ENCODE results near the gene CMC2.

Gene CMC2

DNA sequence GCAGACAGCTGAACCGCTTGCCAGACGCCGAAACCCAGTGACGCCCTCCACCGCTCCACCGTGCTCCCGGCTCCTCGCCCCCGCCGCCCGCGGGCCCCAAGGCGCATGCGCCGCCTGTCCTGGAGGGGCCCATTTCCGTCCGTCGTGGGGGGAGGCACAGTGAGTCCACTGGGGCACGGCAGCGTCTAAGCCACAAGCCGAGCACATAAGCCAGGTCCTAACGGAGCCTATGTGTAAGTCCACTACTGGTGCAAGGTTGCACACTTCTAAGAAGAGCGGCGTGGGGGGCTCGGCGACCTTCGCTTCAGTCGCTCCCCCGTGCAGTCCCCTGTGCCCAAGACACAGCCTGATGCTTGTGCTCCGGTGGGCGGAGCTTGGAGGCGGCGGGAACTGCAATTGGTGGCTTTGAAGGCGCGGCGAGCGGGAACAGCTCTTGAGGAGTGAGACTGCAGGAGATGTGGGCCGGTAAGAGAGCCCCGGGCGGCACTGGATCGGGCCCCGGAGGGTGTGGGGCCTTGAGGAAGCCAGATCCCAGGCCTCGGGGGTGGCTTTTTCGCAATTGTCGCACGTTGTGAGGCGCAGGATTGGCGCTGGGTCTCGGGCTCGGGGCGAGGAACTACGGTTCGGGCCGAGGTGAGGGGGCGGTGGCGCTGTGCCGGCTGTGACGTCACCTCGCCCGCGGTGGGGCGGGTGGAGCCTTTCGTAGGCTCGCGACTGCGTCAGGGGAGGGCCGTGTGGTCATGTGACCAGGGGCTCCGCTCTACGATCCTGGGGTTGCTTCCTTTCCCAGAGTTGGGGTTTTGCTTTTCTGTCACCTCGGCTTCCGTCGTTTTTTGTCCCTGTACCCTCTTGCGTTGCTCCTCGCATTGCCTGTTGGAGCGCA, at the start of gene CMC2, which contains the start of gene CENPN:
TSS of gene CMC2 (minus strand) at position 73 of the 883 bp plus-strand sequence. CDS start 9,491 bp downstream, outside the sequence.
TSS of gene CENPN (plus strand) at position 402 of the 883 bp plus-strand sequence. CDS start 4,726 bp downstream, outside the sequence.
- 0 out of 2 replicates have a peak, but pooled peaks have one; percentile 35 for TF ChIP-seq ZBTB7A (IDR thresholded peaks at IDR 0.05; ENCODE audit: low read depth)
- peak; percentile 96 for TF ChIP-seq USF1 (IDR thresholded peaks at IDR 0.05)
- TF ChIP-seq TCF12 (IDR thresholded peaks at IDR 0.05; ENCODE audit: low read depth) = peak; percentile 38; the same call in 1 of the 2 replicates
- no peak for TF ChIP-seq CEBPB (IDR thresholded peaks at IDR 0.05)
- TF ChIP-seq, protein P1, sequence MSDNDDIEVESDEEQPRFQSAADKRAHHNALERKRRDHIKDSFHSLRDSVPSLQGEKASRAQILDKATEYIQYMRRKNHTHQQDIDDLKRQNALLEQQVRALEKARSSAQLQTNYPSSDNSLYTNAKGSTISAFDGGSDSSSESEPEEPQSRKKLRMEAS (IDR thresholded peaks at IDR 0.05) = peak; percentile 59
- peak; percentile 62; the same call in 1 of the 2 replicates for TF ChIP-seq EP300 (IDR thresholded peaks at IDR 0.05; ENCODE audit: borderline replicate concordance)
- peak; percentile 22; the same call in 1 of the 2 replicates for TF ChIP-seq NFIC (IDR thresholded peaks at IDR 0.05)
- 0 out of 2 replicates have a peak, but pooled peaks have one; percentile 25 for TF ChIP-seq YY1 (IDR thresholded peaks at IDR 0.05; ENCODE audit: low read depth)
- TF ChIP-seq TAF1 (IDR thresholded peaks at IDR 0.05; ENCODE audit: low read depth) = peak; percentile 88
- TF ChIP-seq, protein P2, sequence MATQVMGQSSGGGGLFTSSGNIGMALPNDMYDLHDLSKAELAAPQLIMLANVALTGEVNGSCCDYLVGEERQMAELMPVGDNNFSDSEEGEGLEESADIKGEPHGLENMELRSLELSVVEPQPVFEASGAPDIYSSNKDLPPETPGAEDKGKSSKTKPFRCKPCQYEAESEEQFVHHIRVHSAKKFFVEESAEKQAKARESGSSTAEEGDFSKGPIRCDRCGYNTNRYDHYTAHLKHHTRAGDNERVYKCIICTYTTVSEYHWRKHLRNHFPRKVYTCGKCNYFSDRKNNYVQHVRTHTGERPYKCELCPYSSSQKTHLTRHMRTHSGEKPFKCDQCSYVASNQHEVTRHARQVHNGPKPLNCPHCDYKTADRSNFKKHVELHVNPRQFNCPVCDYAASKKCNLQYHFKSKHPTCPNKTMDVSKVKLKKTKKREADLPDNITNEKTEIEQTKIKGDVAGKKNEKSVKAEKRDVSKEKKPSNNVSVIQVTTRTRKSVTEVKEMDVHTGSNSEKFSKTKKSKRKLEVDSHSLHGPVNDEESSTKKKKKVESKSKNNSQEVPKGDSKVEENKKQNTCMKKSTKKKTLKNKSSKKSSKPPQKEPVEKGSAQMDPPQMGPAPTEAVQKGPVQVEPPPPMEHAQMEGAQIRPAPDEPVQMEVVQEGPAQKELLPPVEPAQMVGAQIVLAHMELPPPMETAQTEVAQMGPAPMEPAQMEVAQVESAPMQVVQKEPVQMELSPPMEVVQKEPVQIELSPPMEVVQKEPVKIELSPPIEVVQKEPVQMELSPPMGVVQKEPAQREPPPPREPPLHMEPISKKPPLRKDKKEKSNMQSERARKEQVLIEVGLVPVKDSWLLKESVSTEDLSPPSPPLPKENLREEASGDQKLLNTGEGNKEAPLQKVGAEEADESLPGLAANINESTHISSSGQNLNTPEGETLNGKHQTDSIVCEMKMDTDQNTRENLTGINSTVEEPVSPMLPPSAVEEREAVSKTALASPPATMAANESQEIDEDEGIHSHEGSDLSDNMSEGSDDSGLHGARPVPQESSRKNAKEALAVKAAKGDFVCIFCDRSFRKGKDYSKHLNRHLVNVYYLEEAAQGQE (IDR thresholded peaks at IDR 0.05; ENCODE audit: low read depth) = no peak
- peak; percentile 64; the same call in 1 of the 2 replicates for TF ChIP-seq CREB1 (IDR thresholded peaks at IDR 0.05; ENCODE audit: low read depth)
- TF ChIP-seq FOXM1 (IDR thresholded peaks at IDR 0.05; ENCODE audit: borderline replicate concordance, low read depth) = peak; percentile 80
- TF ChIP-seq TEAD4 (IDR thresholded peaks at IDR 0.05) = no peak
- TF ChIP-seq EGR1 (IDR thresholded peaks at IDR 0.05) = peak; percentile 81
- no peak for TF ChIP-seq RAD21 (IDR thresholded peaks at IDR 0.05; ENCODE audit: low read depth)

- TF ChIP-seq CREB1 (IDR thresholded peaks at IDR 0.05; ENCODE audit: low read depth) (no peak), ZBTB7A (IDR thresholded peaks at IDR 0.05; ENCODE audit: low read depth) (no peak), EP300 (IDR thresholded peaks at IDR 0.05; ENCODE audit: borderline replicate concordance) (no peak), RAD21 (IDR thresholded peaks at IDR 0.05; ENCODE audit: low read depth) (no peak), USF1 (IDR thresholded peaks at IDR 0.05) (no peak), TAF1 (IDR thresholded peaks at IDR 0.05; ENCODE audit: low read depth) (no peak), NFIC (IDR thresholded peaks at IDR 0.05) (no peak), TEAD4 (IDR thresholded peaks at IDR 0.05) (no peak), CEBPB (IDR thresholded peaks at IDR 0.05) (no peak), YY1 (IDR thresholded peaks at IDR 0.05; ENCODE audit: low read depth) (no peak), TCF12 (IDR thresholded peaks at IDR 0.05; ENCODE audit: low read depth) (no peak), EGR1 (IDR thresholded peaks at IDR 0.05) (no peak), FOXM1 (IDR thresholded peaks at IDR 0.05; ENCODE audit: borderline replicate concordance, low read depth) (no peak)
- TF ChIP-seq, protein P2 (IDR thresholded peaks at IDR 0.05; ENCODE audit: low read depth) = no peak
Observed at GRCh38 chr16:81053761-81054160, 47.1 kb upstream of the CMC2 start.

GRCh38 chr16:81042821-81043220, 36.1 kb upstream of the CMC2 start:
- TF ChIP-seq TEAD4 (IDR thresholded peaks at IDR 0.05) = no peak

DNA sequence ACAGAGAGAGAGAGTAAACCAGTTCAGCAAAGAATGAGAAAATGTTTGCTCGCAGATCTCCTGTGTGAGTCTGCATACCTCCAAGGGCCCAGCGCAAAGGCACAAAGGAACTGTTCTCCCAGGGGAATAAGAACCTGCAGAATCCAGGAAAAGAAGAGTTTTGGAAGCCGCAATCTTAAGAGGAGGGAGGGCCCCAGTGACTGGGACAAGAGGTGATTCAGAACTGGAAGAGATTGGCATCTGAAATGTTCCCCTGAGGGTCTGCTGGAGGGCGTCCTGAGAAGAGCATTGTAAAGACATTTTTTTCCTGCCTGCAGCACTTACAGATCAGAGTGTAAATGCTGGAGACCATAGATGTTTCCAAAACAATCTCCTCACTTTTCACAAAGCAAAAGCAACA, 35.0 kb upstream of the CMC2 start:
- TF ChIP-seq CREB1 (IDR thresholded peaks at IDR 0.05; ENCODE audit: low read depth) (no peak), EGR1 (IDR thresholded peaks at IDR 0.05) (no peak), TEAD4 (IDR thresholded peaks at IDR 0.05) (no peak), ZBTB7A (IDR thresholded peaks at IDR 0.05; ENCODE audit: low read depth) (no peak), EP300 (IDR thresholded peaks at IDR 0.05; ENCODE audit: borderline replicate concordance) (no peak), TAF1 (IDR thresholded peaks at IDR 0.05; ENCODE audit: low read depth) (no peak), FOXM1 (IDR thresholded peaks at IDR 0.05; ENCODE audit: borderline replicate concordance, low read depth) (no peak), TCF12 (IDR thresholded peaks at IDR 0.05; ENCODE audit: low read depth) (no peak), YY1 (IDR thresholded peaks at IDR 0.05; ENCODE audit: low read depth) (no peak), CEBPB (IDR thresholded peaks at IDR 0.05) (no peak), NFIC (IDR thresholded peaks at IDR 0.05) (no peak), USF1 (IDR thresholded peaks at IDR 0.05) (no peak)
- TF ChIP-seq, protein P1 (IDR thresholded peaks at IDR 0.05) = no peak
- TF ChIP-seq, protein P2 (IDR thresholded peaks at IDR 0.05; ENCODE audit: low read depth) = no peak

All from Ishikawa (cell line).